ENCODE measurements around the gene TBC1D28. TPM values are rescaled to one million over a fixed set of nuclear protein-coding genes. Genes with fewer than 3 reads are reported as not detected.
"Not testable (repeated sequence)": the region's sequence is repeated elsewhere in the genome, so short reads cannot be mapped to it uniquely, and the experiment has no call there.

Gene TBC1D28
- 0.53 TPM in 1 of 2 replicates, not detected in the other for total RNA-seq

GRCh38 chr17:18644291-18644690 is at the start of gene TBC1D28:
Gene TBC1D28, minus strand, starts transcription at chr17:18644391. Its CDS starts 3,039 bp downstream, at chr17:18641352.
- not testable (repeated sequence) for FAIRE-seq; H3K4me3 ChIP-seq (ENCODE audit: low read depth, low read length); H3K27me3 ChIP-seq (ENCODE audit: control insufficient read depth, insufficient read depth, low read length)

GRCh38 chr17:18682668-18683067 is 38.5 kb upstream of the TBC1D28 start:
- not testable (repeated sequence) for DNase-seq (ENCODE audit: low read depth); FAIRE-seq; H3K27me3 ChIP-seq (ENCODE audit: control insufficient read depth, insufficient read depth, low read length); H3K36me3 ChIP-seq (ENCODE audit: control insufficient read depth, insufficient read depth, low read length)
- H3K4me3 ChIP-seq (ENCODE audit: low read depth, low read length) = peak overlapping the region; percentile 40

More at GRCh38 chr17:18644291-18644690, at the start of gene TBC1D28:
- DNase-seq (ENCODE audit: low read depth); H3K36me3 ChIP-seq (ENCODE audit: control insufficient read depth, insufficient read depth, low read length): not testable (repeated sequence)

GRCh38 chr17:18681767-18682571 is 37.8 kb upstream of the TBC1D28 start, which contains the start of gene FOXO3B:
Gene FOXO3B, minus strand, starts transcription at chr17:18682314. Its CDS starts 663 bp downstream, at chr17:18681651.
- peak within 1 kb of the TSS; percentile 40 for H3K4me3 ChIP-seq (ENCODE audit: low read depth, low read length)
- not testable (repeated sequence) for H3K36me3 ChIP-seq (ENCODE audit: control insufficient read depth, insufficient read depth, low read length); H3K27me3 ChIP-seq (ENCODE audit: control insufficient read depth, insufficient read depth, low read length)
- FAIRE-seq (peak; percentile 95), DNase-seq (ENCODE audit: low read depth) (peak; percentile 79)

- H3K27me3 ChIP-seq (ENCODE audit: control insufficient read depth, insufficient read depth, low read length); H3K36me3 ChIP-seq (ENCODE audit: control insufficient read depth, insufficient read depth, low read length); FAIRE-seq; H3K4me3 ChIP-seq (ENCODE audit: low read depth, low read length); DNase-seq (ENCODE audit: low read depth): not testable (repeated sequence)
Observed at GRCh38 chr17:18677381-18677780, 33.2 kb upstream of the TBC1D28 start.

- not testable (repeated sequence) for FAIRE-seq; H3K27me3 ChIP-seq (ENCODE audit: control insufficient read depth, insufficient read depth, low read length); DNase-seq (ENCODE audit: low read depth); H3K4me3 ChIP-seq (ENCODE audit: low read depth, low read length); H3K36me3 ChIP-seq (ENCODE audit: control insufficient read depth, insufficient read depth, low read length)
Observed at GRCh38 chr17:18676928-18677327, 32.7 kb upstream of the TBC1D28 start.

GRCh38 chr17:18672395-18673227 is 28.4 kb upstream of the TBC1D28 start:
- H3K27me3 ChIP-seq (ENCODE audit: control insufficient read depth, insufficient read depth, low read length); DNase-seq (ENCODE audit: low read depth); FAIRE-seq; H3K36me3 ChIP-seq (ENCODE audit: control insufficient read depth, insufficient read depth, low read length); H3K4me3 ChIP-seq (ENCODE audit: low read depth, low read length): not testable (repeated sequence)

- H3K4me3 ChIP-seq (ENCODE audit: low read depth, low read length); DNase-seq (ENCODE audit: low read depth); H3K27me3 ChIP-seq (ENCODE audit: control insufficient read depth, insufficient read depth, low read length); FAIRE-seq; H3K36me3 ChIP-seq (ENCODE audit: control insufficient read depth, insufficient read depth, low read length): not testable (repeated sequence)
Observed at GRCh38 chr17:18668625-18669024, 24.4 kb upstream of the TBC1D28 start.

GRCh38 chr17:18667535-18667934 is 23.3 kb upstream of the TBC1D28 start:
- not testable (repeated sequence) for H3K36me3 ChIP-seq (ENCODE audit: control insufficient read depth, insufficient read depth, low read length); FAIRE-seq; H3K27me3 ChIP-seq (ENCODE audit: control insufficient read depth, insufficient read depth, low read length); DNase-seq (ENCODE audit: low read depth); H3K4me3 ChIP-seq (ENCODE audit: low read depth, low read length)

- H3K4me3 ChIP-seq (ENCODE audit: low read depth, low read length); FAIRE-seq; H3K36me3 ChIP-seq (ENCODE audit: control insufficient read depth, insufficient read depth, low read length); DNase-seq (ENCODE audit: low read depth); H3K27me3 ChIP-seq (ENCODE audit: control insufficient read depth, insufficient read depth, low read length): not testable (repeated sequence)
Observed at GRCh38 chr17:18666326-18666725, 22.1 kb upstream of the TBC1D28 start.

- not testable (repeated sequence) for H3K4me3 ChIP-seq (ENCODE audit: low read depth, low read length); FAIRE-seq; DNase-seq (ENCODE audit: low read depth); H3K27me3 ChIP-seq (ENCODE audit: control insufficient read depth, insufficient read depth, low read length); H3K36me3 ChIP-seq (ENCODE audit: control insufficient read depth, insufficient read depth, low read length)
Observed at GRCh38 chr17:18661924-18662624, 17.9 kb upstream of the TBC1D28 start.

- not testable (repeated sequence) for DNase-seq (ENCODE audit: low read depth); H3K36me3 ChIP-seq (ENCODE audit: control insufficient read depth, insufficient read depth, low read length); FAIRE-seq
Observed at GRCh38 chr17:18650094-18650493, 5.9 kb upstream of the TBC1D28 start.

GRCh38 chr17:18643124-18643523 is 1.1 kb downstream of the TBC1D28 start:
- H3K4me3 ChIP-seq (ENCODE audit: low read depth, low read length); H3K27me3 ChIP-seq (ENCODE audit: control insufficient read depth, insufficient read depth, low read length); FAIRE-seq: not testable (repeated sequence)

More at GRCh38 chr17:18650094-18650493, 5.9 kb upstream of the TBC1D28 start:
- not testable (repeated sequence) for H3K4me3 ChIP-seq (ENCODE audit: low read depth, low read length); H3K27me3 ChIP-seq (ENCODE audit: control insufficient read depth, insufficient read depth, low read length)

GRCh38 chr17:18638357-18638756 is 5.8 kb downstream of the TBC1D28 start:
- not testable (repeated sequence) for H3K4me3 ChIP-seq (ENCODE audit: low read depth, low read length); H3K36me3 ChIP-seq (ENCODE audit: control insufficient read depth, insufficient read depth, low read length); H3K27me3 ChIP-seq (ENCODE audit: control insufficient read depth, insufficient read depth, low read length); DNase-seq (ENCODE audit: low read depth)
- peak; percentile 83 for FAIRE-seq

More at GRCh38 chr17:18643124-18643523, 1.1 kb downstream of the TBC1D28 start:
- H3K36me3 ChIP-seq (ENCODE audit: control insufficient read depth, insufficient read depth, low read length); DNase-seq (ENCODE audit: low read depth): not testable (repeated sequence)

Data from bronchial epithelial cell (primary cell).